SK-N-SH treated with all-trans-retinoic acid at 6 μM for 48 hours (cell line): ENCODE measurements around the gene AGTPBP1.

Experiments
- ATAC-seq: fragments of 200-7000 bp; cut with Tn5 transposase; 3 replicates; pipeline ENCODE4 v1.9.1; 2020; ENCODE audit warnings: mild to moderate bottlenecking, moderate library complexity
- ARNTL ChIP-seq: fragments of 450-650 bp; formaldehyde crosslinking; IDR thresholded peaks from 2 replicates; pipeline ENCODE4 v1.5.0; 2020; ENCODE audit warnings: low read depth, mild to moderate bottlenecking, moderate library complexity, borderline replicate concordance
- BACH2 ChIP-seq: fragments of 250-450 bp; sonication (Bioruptor Pico); IDR thresholded peaks from 2 replicates; pipeline ENCODE4 v1.9.0; 2021; ENCODE audit warnings: mild to moderate bottlenecking, borderline replicate concordance
- CREB5 ChIP-seq: fragments of 250-450 bp; sonication (Bioruptor Pico); IDR thresholded peaks from 2 replicates; pipeline ENCODE4 v1.5.1; 2020; ENCODE audit warnings: low read depth, mild to moderate bottlenecking, moderate library complexity
- CSDC2 ChIP-seq: fragments of 250-450 bp; sonication (Bioruptor Pico); IDR thresholded peaks from 2 replicates; pipeline ENCODE4 v1.5.0; 2020; ENCODE audit warnings: mild to moderate bottlenecking, moderate library complexity
- CSRNP3 ChIP-seq: fragments of 250-450 bp; sonication (Bioruptor Pico); IDR thresholded peaks from 2 replicates; pipeline ENCODE4 v1.5.1; 2021; ENCODE audit warnings: mild to moderate bottlenecking, moderate library complexity
- ESRRG ChIP-seq: fragments of 250-450 bp; sonication (Bioruptor Pico); IDR thresholded peaks from 2 replicates; pipeline ENCODE4 v1.6.1; 2021; ENCODE audit warnings: mild to moderate bottlenecking
- GLIS3 ChIP-seq: fragments of 250-450 bp; sonication (Bioruptor Pico); IDR thresholded peaks from 2 replicates; pipeline ENCODE4 v1.5.0; 2020; ENCODE audit warnings: mild to moderate bottlenecking, moderate library complexity
- OSR1 ChIP-seq: fragments of 250-450 bp; sonication (Bioruptor Pico); IDR thresholded peaks from 2 replicates; pipeline ENCODE4 v1.8.0; 2022; ENCODE audit warnings: moderate library complexity, mild to moderate bottlenecking, inconsistent platforms
- PATZ1 ChIP-seq: fragments of 250-450 bp; sonication (Bioruptor Pico); IDR thresholded peaks from 2 replicates; pipeline ENCODE4 v1.8.0; 2020; ENCODE audit warnings: mild to moderate bottlenecking, moderate library complexity, borderline replicate concordance
- POU6F1 ChIP-seq: fragments of 250-450 bp; sonication (Bioruptor Pico); IDR thresholded peaks from 2 replicates; pipeline ENCODE4 v1.8.0; 2021; ENCODE audit warnings: low read depth, mild to moderate bottlenecking, moderate library complexity, borderline replicate concordance
- PPARA ChIP-seq: fragments of 250-450 bp; sonication (Bioruptor Pico); IDR thresholded peaks from 2 replicates; pipeline ENCODE4 v1.5.0; 2020; ENCODE audit warnings: mild to moderate bottlenecking, borderline replicate concordance
- RARB ChIP-seq: fragments of 250-450 bp; sonication (Bioruptor Pico); IDR thresholded peaks from 2 replicates; pipeline ENCODE4 v1.8.0; 2021; ENCODE audit warnings: mild to moderate bottlenecking, moderate library complexity
- SNAI2 ChIP-seq: fragments of 250-450 bp; sonication (Bioruptor Pico); IDR thresholded peaks from 2 replicates; pipeline ENCODE4 v1.5.0; 2020; ENCODE audit warnings: mild to moderate bottlenecking, moderate library complexity
- TCF4 ChIP-seq: fragments of 250-450 bp; sonication (Bioruptor Pico); IDR thresholded peaks from 2 replicates; pipeline ENCODE4 v1.8.0; 2021; ENCODE audit warnings: mild to moderate bottlenecking, moderate library complexity, borderline replicate concordance
- TOX ChIP-seq: fragments of 250-450 bp; sonication (Bioruptor Pico); IDR thresholded peaks from 2 replicates; pipeline ENCODE4 v1.8.0; 2021; ENCODE audit warnings: mild to moderate bottlenecking, moderate library complexity, borderline replicate concordance
- TSHZ2 ChIP-seq: fragments of 250-450 bp; sonication (Bioruptor Pico); IDR thresholded peaks from 2 replicates; pipeline ENCODE4 v1.5.0; 2020; ENCODE audit warnings: mild to moderate bottlenecking, moderate library complexity
- ZC3H10 ChIP-seq: fragments of 250-450 bp; sonication (Bioruptor Pico); IDR thresholded peaks from 2 replicates; pipeline ENCODE4 v1.5.1; 2021; ENCODE audit warnings: mild to moderate bottlenecking, moderate library complexity
- ZFP30 ChIP-seq: fragments of 450-650 bp; formaldehyde crosslinking; IDR thresholded peaks from 2 replicates; pipeline ENCODE4 v1.5.0; 2022; ENCODE audit warnings: mild to moderate bottlenecking, moderate library complexity
- ZNF70 ChIP-seq: fragments of 450-650 bp; formaldehyde crosslinking; IDR thresholded peaks from 2 replicates; pipeline ENCODE4 v1.5.0; 2020; ENCODE audit warnings: mild to moderate bottlenecking, moderate library complexity
- ZNF8 ChIP-seq: fragments of 450-650 bp; formaldehyde crosslinking; IDR thresholded peaks from 2 replicates; pipeline ENCODE4 v1.5.0; 2020; ENCODE audit warnings: mild to moderate bottlenecking, moderate library complexity

Gene AGTPBP1

GRCh38 chr9:85617141-85617670, 124.5 kb downstream of the AGTPBP1 start (continued):
- TF ChIP-seq TSHZ2 (CRISPR knock-in tag), result no peak

GRCh38 chr9:85615792-85616191, 126.0 kb downstream of the AGTPBP1 start:
- ATAC-seq, result no peak
- TF ChIP-seq RARB (CRISPR knock-in tag), result no peak
- no peak for TF ChIP-seq CREB5 (CRISPR knock-in tag)
- no peak for TF ChIP-seq POU6F1 (CRISPR knock-in tag)
- no peak for TF ChIP-seq BACH2 (CRISPR knock-in tag)
- no peak for TF ChIP-seq ESRRG (CRISPR knock-in tag)
- no peak for TF ChIP-seq CSDC2 (CRISPR knock-in tag)
- TF ChIP-seq PPARA (CRISPR knock-in tag), result no peak
- no peak for TF ChIP-seq OSR1 (CRISPR knock-in tag)
- TF ChIP-seq SNAI2 (CRISPR knock-in tag), result no peak
- no peak for TF ChIP-seq ZNF70 (CRISPR knock-in tag)
- TF ChIP-seq ARNTL (CRISPR knock-in tag), result no peak
- TF ChIP-seq TCF4 (CRISPR knock-in tag), result no peak
- no peak for TF ChIP-seq CSRNP3 (CRISPR knock-in tag)
- no peak for TF ChIP-seq GLIS3 (CRISPR knock-in tag)
- no peak for TF ChIP-seq TOX
- TF ChIP-seq ZFP30 (CRISPR knock-in tag), result no peak
- no peak for TF ChIP-seq PATZ1 (CRISPR knock-in tag)
- no peak for TF ChIP-seq ZC3H10 (CRISPR knock-in tag)
- TF ChIP-seq TSHZ2 (CRISPR knock-in tag), result no peak
- TF ChIP-seq ZNF8 (CRISPR knock-in tag), result no peak
